H9 (cell line): Measurements from ENCODE around the gene CDH13. TPM values are rescaled to one million over a fixed set of nuclear protein-coding genes. Genes with fewer than 3 reads are reported as not detected.

Source experiments
- DNase-seq: peaks from one replicate; pipeline ENCODE4 v3.0.0-alpha.2; 2017
- H2AFZ ChIP-seq: one replicate; pipeline ENCODE4 v1.6.1; 2013; ENCODE audit warnings: mild to moderate bottlenecking, low read length, control low read depth, moderate library complexity
- H2AK5ac ChIP-seq: 2 replicates; pipeline ENCODE4 v1.6.1; 2013; ENCODE audit warnings: low read length, control low read depth, mixed read lengths; ENCODE audit not compliant: insufficient read length
- H2BK120ac ChIP-seq: one replicate; pipeline ENCODE4 v1.6.1; 2013; ENCODE audit warnings: low read depth, mild to moderate bottlenecking, low read length, control low read depth, inconsistent platforms; ENCODE audit not compliant: poor library complexity, severe bottlenecking
- H2BK12ac ChIP-seq: 2 replicates; pipeline ENCODE4 v1.6.1; 2013; ENCODE audit warnings: low read length, control low read depth, mixed read lengths, low read depth; ENCODE audit not compliant: insufficient read length
- H2BK15ac ChIP-seq: 2 replicates; pipeline ENCODE4 v1.6.1; 2013; ENCODE audit warnings: low read depth, low read length, control low read depth
- H2BK20ac ChIP-seq: one replicate; pipeline ENCODE4 v1.6.1; 2013; ENCODE audit warnings: low read depth, mild to moderate bottlenecking, low read length, control low read depth, inconsistent platforms; ENCODE audit not compliant: poor library complexity, severe bottlenecking
- H2BK5ac ChIP-seq: 2 replicates; pipeline ENCODE4 v1.6.1; 2013; ENCODE audit warnings: low read length, control low read depth, mixed read lengths; ENCODE audit not compliant: insufficient read length
- H3K14ac ChIP-seq: 2 replicates; pipeline ENCODE4 v1.6.1; 2013; ENCODE audit warnings: low read length, control low read depth; ENCODE audit not compliant: insufficient read depth
- H3K18ac ChIP-seq: 2 replicates; pipeline ENCODE4 v1.6.1; 2013; ENCODE audit warnings: low read depth, mild to moderate bottlenecking, mixed read lengths, low read length, control low read depth; ENCODE audit not compliant: insufficient read length
- H3K23ac ChIP-seq: 2 replicates; pipeline ENCODE4 v1.6.1; 2013; ENCODE audit warnings: low read length, control low read depth, mixed read lengths, low read depth; ENCODE audit not compliant: insufficient read length
- H3K23me2 ChIP-seq: 2 replicates; pipeline ENCODE4 v1.6.1; 2013; ENCODE audit warnings: low read depth, mild to moderate bottlenecking, mixed read lengths, low read length, control low read depth; ENCODE audit not compliant: insufficient read length, poor library complexity, severe bottlenecking
- H3K27ac ChIP-seq: 2 replicates; pipeline ENCODE4 v1.5.1; 2013; ENCODE audit warnings: low read length, control low read depth, mixed read lengths, low read depth; ENCODE audit not compliant: insufficient read length
- H3K27me3 ChIP-seq: 2 replicates; pipeline ENCODE4 v1.6.1; 2013; ENCODE audit warnings: low read length, control low read depth, inconsistent platforms; ENCODE audit not compliant: insufficient read depth
- H3K4ac ChIP-seq: 2 replicates; pipeline ENCODE4 v1.6.1; 2013; ENCODE audit warnings: low read depth, mild to moderate bottlenecking, control low read depth, inconsistent platforms, low read length, moderate library complexity
- H3K4me1 ChIP-seq: 2 replicates; pipeline ENCODE4 v1.6.1; 2013; ENCODE audit warnings: low read length, control low read depth, inconsistent platforms; ENCODE audit not compliant: insufficient read depth
- H3K4me2 ChIP-seq: 2 replicates; pipeline ENCODE4 v1.6.1; 2013; ENCODE audit warnings: low read length, control low read depth, mixed read lengths; ENCODE audit not compliant: insufficient read length, insufficient read depth
- H3K56ac ChIP-seq: 2 replicates; pipeline ENCODE4 v1.6.1; 2013; ENCODE audit warnings: low read depth, mild to moderate bottlenecking, mixed read lengths, low read length, control low read depth; ENCODE audit not compliant: insufficient read length
- H3K79me1 ChIP-seq: 2 replicates; pipeline ENCODE4 v1.6.1; 2013; ENCODE audit warnings: low read depth, mild to moderate bottlenecking, moderate library complexity, low read length, control low read depth, inconsistent platforms; ENCODE audit not compliant: insufficient read depth, poor library complexity, severe bottlenecking
- H3K79me2 ChIP-seq: 2 replicates; pipeline ENCODE4 v1.6.1; 2013; ENCODE audit warnings: low read length, control low read depth, inconsistent platforms; ENCODE audit not compliant: insufficient read depth
- H3K9ac ChIP-seq: 2 replicates; pipeline ENCODE4 v1.6.1; 2013; ENCODE audit warnings: low read length, control low read depth, mixed read lengths; ENCODE audit not compliant: insufficient read length; ENCODE audit errors: extremely low read depth
- H3K9me3 ChIP-seq: one replicate; pipeline ENCODE4 v1.6.1; 2013; ENCODE audit warnings: low read depth, low read length, inconsistent platforms; ENCODE audit not compliant: control insufficient read depth
- H3T11ph ChIP-seq: one replicate; pipeline ENCODE4 v1.6.1; 2013; ENCODE audit warnings: mild to moderate bottlenecking, low read length, control low read depth, inconsistent platforms
- H4K20me1 ChIP-seq: one replicate; pipeline ENCODE4 v1.6.1; 2013; ENCODE audit not compliant: control insufficient read depth, insufficient read length, insufficient read depth
- H4K5ac ChIP-seq: 2 replicates; pipeline ENCODE4 v1.6.1; 2013; ENCODE audit warnings: low read depth, mild to moderate bottlenecking, mixed read lengths, low read length, control low read depth; ENCODE audit not compliant: insufficient read length
- H4K8ac ChIP-seq: replicated peaks from 2 replicates; pipeline ENCODE4 v1.6.1; 2013; ENCODE audit warnings: low read length, control low read depth, mixed read lengths, low read depth; ENCODE audit not compliant: insufficient read length
- H4K91ac ChIP-seq: 2 replicates; pipeline ENCODE4 v1.6.1; 2013; ENCODE audit warnings: low read depth, mild to moderate bottlenecking, moderate library complexity, mixed read lengths, low read length, control low read depth; ENCODE audit not compliant: insufficient read length
- H3K27ac Mint-ChIP-seq, 3 experiments: 2 replicates in 2 of 3; 3 replicates in 1 of 3; pipeline ENCODE4 v1.8.0; 2020 to 2021; ENCODE audit warnings: mixed read lengths in 3 of 3, mild to moderate bottlenecking in 1 of 3, moderate library complexity in 1 of 3
- H3K27me3 Mint-ChIP-seq: 2 replicates; pipeline ENCODE4 v1.8.0; 2021; ENCODE audit warnings: low read depth, mild to moderate bottlenecking, moderate library complexity, mixed read lengths
- H3K36me3 Mint-ChIP-seq, 3 experiments: 2 replicates in 2 of 3; 3 replicates in 1 of 3; pipeline ENCODE4 v1.8.0; 2020 to 2021; ENCODE audit warnings: low read depth in 3 of 3, mixed read lengths in 3 of 3; ENCODE audit not compliant: insufficient read depth in 1 of 3
- H3K4me1 Mint-ChIP-seq, 2 experiments: 2 replicates each; pipeline ENCODE4 v1.8.0; 2020; ENCODE audit warnings: mixed read lengths in 2 of 2
- H3K4me3 Mint-ChIP-seq, 2 experiments: 2 replicates in 1 of 2; 3 replicates in 1 of 2; pipeline ENCODE4 v1.8.0; 2020 to 2021; ENCODE audit warnings: mild to moderate bottlenecking in 2 of 2, mixed read lengths in 2 of 2, moderate library complexity in 1 of 2
- H3K9me3 Mint-ChIP-seq, 2 experiments: 2 replicates in 1 of 2; 3 replicates in 1 of 2; pipeline ENCODE4 v1.8.0; 2020; ENCODE audit warnings: mild to moderate bottlenecking in 2 of 2, mixed read lengths in 2 of 2, moderate library complexity in 1 of 2
- WGBS: extraction: QIAGEN DNeasy Blood & Tissue Kit; methylation state at CpG from one replicate; pipeline ENCODE4 v1.1.7; 2013; ENCODE audit warnings: missing lambda C conversion rate, low lambda C conversion rate, mixed read lengths; ENCODE audit not compliant: insufficient read length; ENCODE audit errors: extremely low coverage; 5-methylcytosine and 5-hydroxymethylcytosine counted together
- total RNA-seq: library from RNA; stranded (reverse); gene quantifications from 2 replicates; pipeline ENCODE4 v1.2.1, GENCODE V29; 2021
- TF ChIP-seq, protein P1 (sequence below): fragments of 200-600 bp; sonication (generic); conservative IDR thresholded peaks from 3 replicates; pipeline ENCODE4 v1.8.0; 2021; ENCODE audit warnings: antibody characterized with exemption, mild to moderate bottlenecking

CDH13 gene
- total RNA-seq, 1 experiment from 2014 or later = 1.5 TPM

GRCh38 chr16:82695806-82696205, 69.0 kb downstream of the CDH13 start:
- no peaks in the 10 kb centered on the region for H3K27me3 ChIP-seq
- WGBS = no CpG with 5 or more reads among the region's 1 CpG

More at GRCh38 chr16:82695806-82696205, 69.0 kb downstream of the CDH13 start:
- H3K27ac Mint-ChIP-seq = no peak overlapping the region
- Histone ChIP-seq H2BK5ac (no peak overlapping the region), H3K4me2 (no peak overlapping the region), H3K23ac (no peak overlapping the region), H3K9ac (no peak overlapping the region), H3K9me3 (no peaks in the 10 kb centered on the region), H3K18ac (no peak overlapping the region), H3K79me1 (no peaks in the 10 kb centered on the region), H4K8ac (no peak overlapping the region), H2BK12ac (no peak overlapping the region), H3T11ph (no peak overlapping the region), H4K5ac (no peak overlapping the region), H3K56ac (no peak overlapping the region), H2BK120ac (no peak overlapping the region), H4K91ac (no peak overlapping the region), H3K23me2 (no peaks in the 10 kb centered on the region), H2AK5ac (no peak overlapping the region), H2AFZ (no peak overlapping the region), H3K4ac (no peak overlapping the region), H3K27ac (no peak overlapping the region), H4K20me1 (no peaks in the 10 kb centered on the region), H3K4me1 (no peaks in the 10 kb centered on the region), H3K14ac (no peak overlapping the region), H2BK15ac (no peak overlapping the region), H2BK20ac (no peak overlapping the region), H3K79me2 (no peaks in the 10 kb centered on the region)
- no peak overlapping the region for H3K4me3 Mint-ChIP-seq
- no peak for DNase-seq
- TF ChIP-seq, protein P1, sequence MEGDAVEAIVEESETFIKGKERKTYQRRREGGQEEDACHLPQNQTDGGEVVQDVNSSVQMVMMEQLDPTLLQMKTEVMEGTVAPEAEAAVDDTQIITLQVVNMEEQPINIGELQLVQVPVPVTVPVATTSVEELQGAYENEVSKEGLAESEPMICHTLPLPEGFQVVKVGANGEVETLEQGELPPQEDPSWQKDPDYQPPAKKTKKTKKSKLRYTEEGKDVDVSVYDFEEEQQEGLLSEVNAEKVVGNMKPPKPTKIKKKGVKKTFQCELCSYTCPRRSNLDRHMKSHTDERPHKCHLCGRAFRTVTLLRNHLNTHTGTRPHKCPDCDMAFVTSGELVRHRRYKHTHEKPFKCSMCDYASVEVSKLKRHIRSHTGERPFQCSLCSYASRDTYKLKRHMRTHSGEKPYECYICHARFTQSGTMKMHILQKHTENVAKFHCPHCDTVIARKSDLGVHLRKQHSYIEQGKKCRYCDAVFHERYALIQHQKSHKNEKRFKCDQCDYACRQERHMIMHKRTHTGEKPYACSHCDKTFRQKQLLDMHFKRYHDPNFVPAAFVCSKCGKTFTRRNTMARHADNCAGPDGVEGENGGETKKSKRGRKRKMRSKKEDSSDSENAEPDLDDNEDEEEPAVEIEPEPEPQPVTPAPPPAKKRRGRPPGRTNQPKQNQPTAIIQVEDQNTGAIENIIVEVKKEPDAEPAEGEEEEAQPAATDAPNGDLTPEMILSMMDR = no peak
- H3K27me3 Mint-ChIP-seq = no peaks in the 10 kb centered on the region
- peaks cover 0 to 10% of the 10 kb centered on the region in 2 experiments; a peak in 1 of 4 replicates for H3K4me1 Mint-ChIP-seq
- no peaks in the 10 kb centered on the region for H3K9me3 Mint-ChIP-seq
- no peaks in the 10 kb centered on the region for H3K36me3 Mint-ChIP-seq
